WERI-Rb-1 (cell line): ENCODE data around the gene OTX1.

Experiments
- DNase-seq: peaks from one replicate; pipeline ENCODE4 v3.0.0-alpha.2; 2020
- H3K27ac ChIP-seq: fragments of 250-450 bp; sonication (Bioruptor Pico); 2 replicates; pipeline ENCODE4 v1.5.1; 2020; ENCODE audit warnings: mild to moderate bottlenecking, moderate library complexity
- H3K27me3 ChIP-seq: fragments of 250-450 bp; sonication (Bioruptor Pico); 2 replicates; pipeline ENCODE4 v1.5.1; 2021; ENCODE audit warnings: mild to moderate bottlenecking, low read depth, moderate library complexity; ENCODE audit not compliant: insufficient read depth, severe bottlenecking
- H3K36me3 ChIP-seq: fragments of 250-450 bp; sonication (Bioruptor Pico); 2 replicates; pipeline ENCODE4 v1.5.1; 2020; ENCODE audit warnings: mild to moderate bottlenecking, moderate library complexity
- H3K4me3 ChIP-seq: 2 replicates; pipeline ENCODE4 v1.5.1; 2011; ENCODE audit warnings: low read depth, mild to moderate bottlenecking, control low read depth, low read length
- H3K9me3 ChIP-seq: fragments of 250-450 bp; sonication (Bioruptor Pico); 2 replicates; pipeline ENCODE4 v1.5.1; 2021; ENCODE audit warnings: mild to moderate bottlenecking, moderate library complexity; ENCODE audit not compliant: severe bottlenecking
- CTCF ChIP-seq: IDR thresholded peaks from 2 replicates; pipeline ENCODE4 v1.5.1; 2011; ENCODE audit warnings: low read depth, mild to moderate bottlenecking, control low read depth, inconsistent platforms, low read length

OTX1 gene

GRCh38 chr2:63096491-63096890, 45.9 kb downstream of the OTX1 start:
- TF ChIP-seq CTCF: no peak
- H3K27ac ChIP-seq: no peak overlapping the region
- H3K36me3 ChIP-seq: no peaks in the 10 kb centered on the region
- no peak overlapping the region for H3K4me3 ChIP-seq
- H3K9me3 ChIP-seq: no peaks in the 10 kb centered on the region
- H3K27me3 ChIP-seq: no peaks in the 10 kb centered on the region
- DNase-seq: no peak

GRCh38 chr2:63099032-63099431, 48.4 kb downstream of the OTX1 start:
- no peak for DNase-seq
- Histone ChIP-seq H3K27me3 (no peaks in the 10 kb centered on the region), H3K36me3 (no peaks in the 10 kb centered on the region), H3K9me3 (peaks cover 3% of the 10 kb centered on the region), H3K4me3 (no peak overlapping the region), H3K27ac (no peak overlapping the region)
- no peak for TF ChIP-seq CTCF

GRCh38 chr2:63101954-63102353, 51.3 kb downstream of the OTX1 start:
- TF ChIP-seq CTCF: no peak

GRCh38 chr2:63104482-63104881, 53.9 kb downstream of the OTX1 start:
- no peak for DNase-seq
- TF ChIP-seq CTCF: no peak

More at GRCh38 chr2:63101954-63102353, 51.3 kb downstream of the OTX1 start:
- no peak for DNase-seq
- Histone ChIP-seq H3K36me3 (no peaks in the 10 kb centered on the region), H3K4me3 (no peak overlapping the region), H3K27me3 (no peaks in the 10 kb centered on the region), H3K9me3 (peaks cover 7% of the 10 kb centered on the region), H3K27ac (no peak overlapping the region)

More at GRCh38 chr2:63104482-63104881, 53.9 kb downstream of the OTX1 start:
- H3K27me3 ChIP-seq: no peaks in the 10 kb centered on the region
- H3K4me3 ChIP-seq: no peak overlapping the region
- no peak overlapping the region for H3K27ac ChIP-seq
- H3K9me3 ChIP-seq: peaks cover 7% of the 10 kb centered on the region
- H3K36me3 ChIP-seq: no peaks in the 10 kb centered on the region
